K562 (cell line): Measurements from ENCODE around the gene ZFYVE26.

Experiments used
- EP300 ChIP-seq: IDR thresholded peaks from 2 replicates; pipeline ENCODE4 v1.6.1; 2012; ENCODE audit warnings: low read length, improper control_type of control experiment
- ZNF311 ChIP-seq: fragments of 250-450 bp; sonication (Bioruptor Pico); IDR thresholded peaks from 2 replicates; pipeline ENCODE4 v1.4.0; 2020; ENCODE audit warnings: mild to moderate bottlenecking, moderate library complexity
- ZSCAN29 ChIP-seq: fragments of 450-650 bp; IDR thresholded peaks from 2 replicates; pipeline ENCODE4 v1.6.1; 2017

GRCh38 chr14:67759916-67760315, 56.5 kb downstream of the ZFYVE26 start:
- no peak for TF ChIP-seq EP300
- TF ChIP-seq ZNF311: no peak
- TF ChIP-seq ZSCAN29: no peak
